Renal pelvis (tissue), 4 donors: ENCODE results near the gene CFD. TPM values are rescaled to one million over a fixed set of nuclear protein-coding genes. Genes with fewer than 3 reads are reported as not detected.
"Not testable (repeated sequence)": the region's sequence is repeated elsewhere in the genome, so short reads cannot be mapped to it uniquely, and the experiment has no call there.

Source experiments
- DNase-seq: peaks from one replicate; pipeline ENCODE4 v3.0.0-alpha.2; 2013
- polyA plus RNA-seq, 3 donors: library from polyadenylated mRNA; unstranded; fragments of 120-200 nt; gene quantifications; one replicate each; pipeline ENCODE4 v1.2.1, GENCODE V29; 2013; ENCODE audit not compliant: insufficient read length in 3 of 3

The CFD gene
- polyA plus RNA-seq, 3 donors, result 3.9 to 4.4 (median 4.2) TPM

DNA sequence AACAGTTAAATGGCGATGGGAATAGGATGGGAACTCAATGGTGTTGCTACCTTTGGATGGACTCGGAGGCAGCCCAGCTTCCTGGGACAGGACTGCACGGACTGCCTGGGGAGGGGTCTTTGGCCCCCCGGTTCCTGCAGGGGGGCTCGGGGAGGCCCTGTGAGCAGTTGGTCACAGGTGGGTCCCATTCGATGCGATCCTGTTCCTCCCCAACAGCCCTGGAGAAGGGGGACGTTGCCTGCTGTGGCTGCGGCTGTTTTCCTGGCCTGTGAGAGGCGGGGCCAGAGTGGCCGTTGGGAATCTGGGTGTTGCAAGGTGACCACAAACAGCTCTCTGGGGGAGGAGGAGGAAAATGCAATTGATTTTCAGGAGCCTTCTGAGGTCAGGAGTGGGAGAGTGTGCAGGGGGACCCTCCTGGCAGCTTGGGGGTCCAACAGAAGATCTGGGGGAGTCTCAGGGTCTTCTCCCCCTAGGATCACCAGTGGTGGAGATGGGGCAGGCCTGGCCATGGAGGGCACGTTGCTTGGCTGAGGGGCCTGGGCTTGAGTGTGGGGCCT lies 35.8 kb upstream of the CFD start:
- no peak for DNase-seq

DNA sequence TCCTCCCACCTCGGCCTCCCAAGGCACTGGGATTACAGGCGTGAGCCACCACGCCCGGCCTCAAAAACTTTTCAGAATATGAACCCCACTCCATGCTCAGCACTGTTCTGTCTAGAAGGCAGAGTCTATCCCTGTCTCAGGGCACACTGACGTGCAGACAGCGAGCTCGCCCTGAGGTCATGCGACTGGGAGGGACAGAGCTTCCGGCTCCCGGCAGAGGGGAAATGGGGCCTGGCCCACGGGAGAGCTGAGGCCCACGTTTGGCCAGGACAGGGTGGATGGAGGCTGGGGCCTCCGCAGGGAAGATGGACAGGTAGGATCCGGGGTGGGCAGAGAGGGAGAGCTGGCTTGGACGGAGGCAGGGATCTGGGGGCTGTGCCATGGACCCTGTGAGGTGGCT lies 34.6 kb upstream of the CFD start:
- DNase-seq, result no peak

DNA sequence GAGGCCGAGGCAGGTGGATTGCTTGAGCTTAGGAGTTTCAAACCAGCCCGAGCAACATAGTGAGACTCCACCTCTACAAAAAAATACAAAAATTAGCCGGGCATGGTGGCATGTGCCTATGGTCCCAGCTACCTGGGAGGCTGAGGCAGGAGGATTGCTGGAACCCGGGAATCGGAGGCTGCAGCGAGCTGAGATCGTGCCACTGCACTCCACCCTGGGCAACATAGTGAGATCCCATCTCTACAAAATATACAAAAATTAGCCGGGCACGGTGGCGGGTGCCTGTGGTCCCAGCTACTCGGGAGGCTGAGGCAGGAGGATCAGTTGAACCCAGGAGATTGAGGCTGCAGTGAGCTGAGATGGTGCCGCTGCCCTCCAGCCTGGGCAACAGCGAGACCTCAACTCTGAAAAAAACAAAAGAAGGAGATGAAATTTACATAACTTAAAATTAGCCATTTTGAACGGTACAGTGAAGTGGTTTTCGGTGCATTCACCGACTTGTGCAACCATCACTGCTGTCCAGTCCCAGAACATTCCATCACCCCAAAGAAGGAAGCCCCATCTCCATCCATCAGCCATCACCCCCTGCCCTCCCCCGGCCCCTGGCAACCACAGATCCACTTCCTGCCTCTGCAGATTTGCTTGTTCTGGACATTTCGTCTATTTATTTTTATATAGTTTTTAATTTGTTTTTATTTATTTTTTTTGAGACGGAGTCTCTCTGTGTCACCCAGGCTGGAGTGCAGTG lies 33.4 kb upstream of the CFD start:
- DNase-seq, result no peak

DNA sequence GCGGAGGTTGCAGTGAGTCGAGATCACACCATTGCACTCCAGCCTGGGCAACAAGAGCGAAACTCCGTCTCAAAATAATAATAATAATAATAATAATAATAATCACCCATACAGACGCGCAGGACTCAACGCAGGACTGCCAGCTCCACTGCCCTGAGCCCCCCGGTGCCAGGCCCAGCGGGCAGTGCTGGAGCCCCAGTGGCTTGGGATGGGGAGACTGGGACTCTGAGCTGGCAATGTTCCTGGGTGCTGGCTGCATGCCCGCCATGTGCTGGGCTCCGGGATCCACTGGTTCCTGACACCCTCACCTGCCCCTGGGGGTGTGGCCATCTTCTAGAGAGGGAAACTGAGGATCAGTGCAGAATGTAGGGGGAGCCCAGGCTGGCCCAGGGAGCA lies 32.2 kb upstream of the CFD start:
- DNase-seq, result no peak

DNA sequence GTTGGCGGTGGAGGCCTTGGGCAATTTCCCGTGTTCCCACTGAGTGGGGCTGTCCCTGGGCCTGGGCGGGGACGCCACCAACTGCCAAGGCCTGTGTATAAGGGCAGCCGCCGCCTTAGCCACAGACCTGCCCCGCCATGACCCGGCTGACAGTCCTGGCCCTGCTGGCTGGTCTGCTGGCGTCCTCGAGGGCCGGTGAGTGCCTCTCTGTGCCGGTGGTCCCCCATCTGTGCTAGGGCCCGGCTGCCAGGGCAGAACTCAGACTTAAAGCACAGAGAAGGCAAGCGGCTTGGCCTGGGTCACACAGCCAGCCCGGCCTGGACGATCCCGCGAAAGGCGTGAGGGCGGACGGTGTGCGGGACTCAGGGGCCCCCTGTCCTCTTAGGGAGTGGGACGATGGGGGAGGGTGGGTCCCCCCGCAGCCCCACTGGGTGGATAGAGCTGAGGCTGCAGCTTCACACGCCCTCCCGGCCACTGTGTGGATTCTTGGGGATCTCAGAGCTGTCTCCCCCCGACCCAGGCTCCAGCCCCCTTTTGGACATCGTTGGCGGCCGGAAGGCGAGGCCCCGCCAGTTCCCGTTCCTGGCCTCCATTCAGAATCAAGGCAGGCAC lies 31.6 kb upstream of the CFD start, which contains the start of gene AZU1:
Gene AZU1 (plus strand): TSS at position 128 of the 612 bp plus-strand sequence. CDS start 10 bp downstream, at position 138.
- DNase-seq, result no peak

DNA sequence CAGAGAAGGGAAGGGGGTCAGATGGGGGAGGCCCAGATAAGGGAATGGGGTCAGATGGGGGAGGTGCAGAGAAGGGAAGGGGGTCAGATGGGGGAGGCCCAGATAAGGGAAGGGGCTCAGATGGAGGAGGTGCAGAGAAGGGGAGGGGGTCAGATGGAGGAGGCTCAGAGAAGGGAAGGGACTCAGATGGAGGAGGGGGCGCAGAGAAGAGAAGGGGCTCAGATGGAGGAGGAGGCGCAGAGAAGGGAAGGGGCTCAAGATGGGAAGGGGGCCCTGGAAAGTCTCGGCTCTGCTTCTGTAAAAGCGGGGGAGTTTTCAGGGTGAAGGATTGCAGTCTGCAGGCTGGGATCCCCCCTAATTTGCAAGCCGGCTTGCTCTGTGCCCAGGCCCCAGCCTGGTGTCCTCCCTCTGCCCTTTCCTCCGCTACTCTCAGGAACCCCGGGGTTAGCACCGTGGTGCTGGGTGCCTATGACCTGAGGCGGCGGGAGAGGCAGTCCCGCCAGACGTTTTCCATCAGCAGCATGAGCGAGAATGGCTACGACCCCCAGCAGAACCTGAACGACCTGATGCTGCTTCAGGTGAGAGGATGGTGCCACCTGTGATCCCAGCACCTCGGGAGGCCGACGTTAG lies 30.2 kb upstream of the CFD start:
- DNase-seq, result no peak

DNA sequence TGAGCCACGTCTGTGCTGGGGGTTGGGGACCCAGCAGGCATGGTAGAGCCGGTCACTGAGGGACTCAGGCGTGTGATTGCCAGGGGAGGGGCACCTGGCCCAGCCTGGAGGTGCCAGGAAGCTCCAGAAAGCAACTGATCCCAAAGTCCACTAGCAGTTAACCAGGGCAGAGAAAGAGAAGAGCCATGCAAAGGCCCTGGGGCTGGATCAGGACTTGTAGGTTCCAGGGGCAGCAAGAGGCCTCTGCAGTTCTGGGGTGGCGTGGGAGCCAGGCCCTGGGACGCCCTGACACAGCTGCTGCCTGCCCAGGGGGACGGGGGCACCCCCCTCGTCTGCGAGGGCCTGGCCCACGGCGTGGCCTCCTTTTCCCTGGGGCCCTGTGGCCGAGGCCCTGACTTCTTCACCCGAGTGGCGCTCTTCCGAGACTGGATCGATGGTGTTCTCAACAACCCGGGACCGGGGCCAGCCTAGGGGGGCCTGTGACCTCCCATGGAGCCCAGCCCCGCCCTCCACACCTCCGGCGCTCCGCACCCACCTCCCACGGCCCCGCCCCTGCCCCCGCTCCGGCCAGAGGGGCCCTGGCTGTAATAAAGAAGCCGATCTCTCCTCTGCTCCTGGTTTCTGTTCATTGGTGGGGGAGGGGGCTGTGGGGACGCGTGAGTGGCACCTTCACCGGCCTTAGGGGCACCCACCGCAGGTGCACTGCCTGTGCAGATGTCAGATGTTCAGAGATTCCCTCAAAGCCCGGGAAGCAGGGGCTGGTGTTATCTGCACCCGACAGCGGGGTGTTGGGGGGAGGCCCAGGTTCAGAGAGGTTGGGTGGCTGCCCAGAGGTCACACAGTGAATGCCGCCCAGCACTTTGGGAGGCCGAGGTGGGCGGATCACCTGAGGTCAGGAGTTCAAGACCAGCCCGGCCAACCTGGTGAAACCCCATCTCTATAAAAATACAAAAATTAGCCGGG lies 27.8 kb upstream of the CFD start:
- no peak for DNase-seq

DNA sequence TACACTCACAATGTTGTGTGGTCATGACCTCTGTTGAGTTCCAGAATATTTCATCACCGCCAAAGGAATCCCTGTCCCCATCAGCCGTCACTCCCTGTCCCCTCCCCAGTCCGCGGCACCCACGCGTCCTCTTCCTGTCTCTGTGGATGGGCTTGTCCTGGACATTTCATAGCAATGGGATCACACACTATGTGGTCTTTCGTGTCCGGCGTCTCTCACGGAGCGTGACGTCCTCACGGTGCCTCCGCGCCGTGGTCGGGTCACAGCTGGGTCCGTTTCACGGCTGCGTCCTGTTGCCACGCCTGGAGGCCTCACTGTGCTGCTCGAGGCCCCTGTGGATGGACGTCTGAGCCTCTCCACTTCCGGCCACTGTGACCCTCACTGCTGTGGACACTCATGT lies 25.2 kb upstream of the CFD start:
- no peak for DNase-seq

DNA sequence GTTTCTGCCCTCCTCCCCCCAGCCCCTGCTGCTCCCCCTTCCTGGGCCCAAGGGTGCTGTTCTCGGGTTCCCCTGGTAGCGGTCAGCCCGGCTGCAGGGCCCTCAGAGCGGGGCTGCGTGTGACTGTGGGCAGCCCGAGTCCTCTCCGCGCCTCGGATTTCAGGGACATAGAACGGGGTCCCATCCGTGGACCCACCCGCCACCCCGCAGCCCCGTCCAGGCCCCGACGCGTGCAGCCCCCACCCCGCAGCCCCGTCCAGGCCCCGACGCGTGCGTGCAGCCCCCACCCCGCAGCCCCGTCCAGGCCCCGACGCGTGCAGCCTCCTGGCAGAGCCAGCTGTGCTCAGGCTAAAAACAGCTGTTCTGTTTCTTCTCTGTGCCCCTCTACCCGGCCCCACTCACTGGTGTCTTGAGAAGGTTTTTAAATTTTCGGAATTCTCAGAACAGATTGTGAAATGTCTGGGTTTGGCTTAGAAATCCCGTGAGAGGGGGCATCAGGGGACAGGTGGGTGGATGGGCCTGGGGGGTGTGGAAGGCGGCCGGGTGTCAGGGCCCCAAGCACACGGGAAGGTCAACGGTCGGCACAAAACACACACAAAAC lies 24.2 kb upstream of the CFD start:
- no peak for DNase-seq

DNA sequence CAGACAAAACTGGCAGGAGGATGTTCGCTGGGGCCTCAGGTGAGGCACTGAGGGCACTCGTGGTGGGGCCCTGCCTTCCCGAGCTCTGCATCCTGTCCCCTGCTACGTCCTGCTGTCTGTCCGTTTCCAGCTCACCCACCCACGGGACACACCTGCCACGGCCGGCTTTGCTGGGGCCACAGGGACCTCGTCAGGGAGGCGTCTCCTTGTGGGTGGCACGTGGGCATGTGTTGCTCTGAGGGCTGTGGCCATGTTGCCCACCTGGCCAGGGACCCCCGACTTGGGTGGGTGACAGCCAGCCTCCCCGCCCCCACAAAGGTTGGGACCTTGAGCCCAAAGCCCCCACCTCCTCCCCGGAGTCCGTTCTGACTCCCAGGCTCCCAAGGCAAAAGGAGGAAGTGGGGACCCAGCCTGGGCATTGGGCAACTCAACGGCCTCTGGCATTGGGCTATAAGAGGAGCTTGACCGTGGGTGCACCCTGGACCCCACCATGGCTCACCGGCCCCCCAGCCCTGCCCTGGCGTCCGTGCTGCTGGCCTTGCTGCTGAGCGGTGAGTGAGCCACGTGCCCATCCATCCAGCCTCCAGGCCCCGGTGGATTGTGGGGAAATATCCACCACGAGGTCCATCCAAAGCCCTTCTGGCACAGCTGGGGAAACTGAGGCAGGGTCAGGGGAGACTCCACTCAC lies 18.8 kb upstream of the CFD start, which contains the start of gene PRTN3:
Gene PRTN3 (plus strand): TSS at position 481 of the 688 bp plus-strand sequence. CDS start 10 bp downstream, at position 491.
- no peak for DNase-seq

DNA sequence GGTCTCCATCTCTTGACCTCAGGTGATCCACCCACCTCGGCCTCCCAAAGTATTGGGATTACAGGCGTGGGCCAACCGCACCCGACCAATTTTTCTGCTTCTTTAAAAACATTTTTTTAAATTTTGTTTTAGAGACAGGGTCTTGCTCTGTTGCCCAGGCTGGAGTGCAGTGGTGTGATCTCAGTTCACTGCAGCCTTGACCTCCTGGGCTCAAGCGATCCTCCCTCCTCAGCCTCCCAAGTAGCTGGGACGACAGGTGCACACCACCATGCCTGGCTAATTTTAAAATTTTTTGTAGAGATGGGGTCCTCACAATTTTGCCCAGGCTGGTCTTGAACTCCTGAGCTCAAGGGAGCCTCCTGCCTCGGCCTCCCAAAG lies 16.7 kb upstream of the CFD start:
- DNase-seq, result not testable (repeated sequence)

DNA sequence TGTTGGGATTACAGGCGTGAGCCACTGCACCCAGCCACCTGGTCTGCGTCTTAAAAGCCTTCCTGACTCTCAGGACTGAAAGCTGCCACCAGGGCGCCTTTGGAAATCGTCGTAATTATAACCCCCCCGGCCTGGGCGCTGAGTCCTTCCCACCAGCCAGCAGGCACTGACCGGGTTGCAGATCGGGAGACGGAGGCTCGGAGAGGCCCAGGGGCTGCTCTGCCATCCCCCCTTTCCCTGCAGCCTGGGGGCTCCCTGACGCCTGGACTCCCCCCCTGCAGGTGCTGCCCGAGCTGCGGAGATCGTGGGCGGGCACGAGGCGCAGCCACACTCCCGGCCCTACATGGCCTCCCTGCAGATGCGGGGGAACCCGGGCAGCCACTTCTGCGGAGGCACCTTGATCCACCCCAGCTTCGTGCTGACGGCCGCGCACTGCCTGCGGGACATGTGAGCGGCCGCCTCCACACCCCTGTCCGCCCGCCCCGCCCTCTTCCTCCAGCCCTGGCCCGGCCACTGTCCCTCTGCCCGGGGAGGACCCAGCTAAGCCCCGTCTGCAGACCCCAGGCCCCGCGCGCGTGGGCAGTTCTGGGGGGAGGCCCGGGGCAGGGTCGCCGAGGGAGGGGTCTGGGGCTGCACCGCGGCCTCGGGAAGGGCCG lies 16.2 kb upstream of the CFD start:
- no peak for DNase-seq

DNA sequence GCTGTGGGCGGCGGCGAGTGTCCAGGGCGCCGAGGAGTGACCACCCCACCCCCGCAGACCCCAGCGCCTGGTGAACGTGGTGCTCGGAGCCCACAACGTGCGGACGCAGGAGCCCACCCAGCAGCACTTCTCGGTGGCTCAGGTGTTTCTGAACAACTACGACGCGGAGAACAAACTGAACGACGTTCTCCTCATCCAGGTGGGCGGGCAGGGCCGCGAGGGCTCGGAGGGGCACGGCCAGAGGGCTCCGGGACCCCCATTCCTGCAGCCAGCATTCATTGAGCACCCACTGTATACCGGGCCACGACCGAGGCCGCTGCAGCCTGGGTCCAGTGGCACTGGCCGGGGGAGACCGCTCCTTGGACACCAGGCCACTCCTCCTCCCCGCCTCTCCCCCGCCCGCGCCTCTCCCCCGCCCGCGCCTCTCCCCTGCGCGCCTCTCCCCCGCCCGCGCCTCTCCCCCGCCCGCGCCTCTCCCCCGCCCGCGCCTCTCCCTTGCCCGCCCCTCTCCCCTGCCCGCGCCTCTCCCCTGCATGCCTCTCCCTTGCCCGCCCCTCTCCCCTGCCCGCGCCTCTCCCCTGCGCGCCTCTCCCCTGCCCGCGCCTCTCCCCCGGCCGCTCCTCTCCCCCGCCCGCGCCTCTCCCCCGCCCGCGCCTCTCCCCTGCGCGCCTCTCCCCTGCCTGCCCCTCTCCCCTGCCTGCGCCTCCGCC lies 15.5 kb upstream of the CFD start:
- no peak for DNase-seq

DNA sequence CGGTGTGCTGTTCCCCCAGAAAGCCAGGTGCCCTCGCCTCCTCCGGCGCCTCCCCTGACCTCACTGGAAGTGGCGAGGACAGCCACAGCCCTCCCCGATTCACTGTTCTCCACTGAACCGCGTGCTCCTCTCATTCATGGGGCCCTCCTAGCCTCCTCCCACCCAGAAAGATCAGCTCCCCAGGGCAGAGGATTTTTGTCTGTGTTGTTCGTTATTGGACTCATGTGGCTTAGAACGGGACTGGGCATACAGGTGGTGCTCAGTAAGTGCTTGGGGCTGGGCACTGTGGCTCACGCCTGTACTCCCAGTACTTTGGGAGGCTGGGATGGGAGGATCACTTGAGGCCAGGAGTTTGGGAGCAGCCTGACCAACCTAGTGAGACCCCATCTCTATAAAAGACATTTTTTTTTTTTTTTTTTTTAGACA lies 14.9 kb upstream of the CFD start:
- no peak for DNase-seq

DNA sequence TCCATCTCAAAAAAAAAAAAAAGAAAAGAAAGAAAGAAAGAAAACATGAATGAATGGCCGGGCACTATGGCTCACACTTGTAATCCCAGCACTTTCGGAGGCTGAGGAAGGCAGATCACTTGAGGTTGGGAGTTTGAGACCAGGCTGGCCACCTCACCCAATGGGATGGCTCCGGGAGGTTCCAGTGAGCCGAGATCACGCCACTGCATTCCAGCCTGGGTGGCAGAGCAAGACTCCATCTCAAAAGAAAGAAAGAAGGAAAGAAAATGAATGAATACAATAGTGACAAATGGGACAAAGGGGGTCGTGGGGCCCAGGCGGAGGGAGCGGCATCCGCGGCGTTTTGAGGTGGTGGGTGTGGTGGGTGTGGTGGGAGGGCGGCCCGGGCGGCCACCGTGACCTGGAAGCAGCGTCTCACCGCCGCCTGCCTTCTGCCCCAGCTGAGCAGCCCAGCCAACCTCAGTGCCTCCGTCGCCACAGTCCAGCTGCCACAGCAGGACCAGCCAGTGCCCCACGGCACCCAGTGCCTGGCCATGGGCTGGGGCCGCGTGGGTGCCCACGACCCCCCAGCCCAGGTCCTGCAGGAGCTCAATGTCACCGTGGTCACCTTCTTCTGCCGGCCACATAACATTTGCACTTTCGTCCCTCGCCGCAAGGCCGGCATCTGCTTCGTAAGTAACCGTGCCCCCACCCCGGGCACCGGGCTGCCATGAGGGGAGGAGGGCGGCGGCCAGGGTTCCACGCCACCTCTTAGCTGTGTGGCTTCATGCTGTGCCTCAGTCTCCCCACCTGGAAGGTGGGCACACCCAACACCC lies 13.6 kb upstream of the CFD start:
- no peak for DNase-seq

DNA sequence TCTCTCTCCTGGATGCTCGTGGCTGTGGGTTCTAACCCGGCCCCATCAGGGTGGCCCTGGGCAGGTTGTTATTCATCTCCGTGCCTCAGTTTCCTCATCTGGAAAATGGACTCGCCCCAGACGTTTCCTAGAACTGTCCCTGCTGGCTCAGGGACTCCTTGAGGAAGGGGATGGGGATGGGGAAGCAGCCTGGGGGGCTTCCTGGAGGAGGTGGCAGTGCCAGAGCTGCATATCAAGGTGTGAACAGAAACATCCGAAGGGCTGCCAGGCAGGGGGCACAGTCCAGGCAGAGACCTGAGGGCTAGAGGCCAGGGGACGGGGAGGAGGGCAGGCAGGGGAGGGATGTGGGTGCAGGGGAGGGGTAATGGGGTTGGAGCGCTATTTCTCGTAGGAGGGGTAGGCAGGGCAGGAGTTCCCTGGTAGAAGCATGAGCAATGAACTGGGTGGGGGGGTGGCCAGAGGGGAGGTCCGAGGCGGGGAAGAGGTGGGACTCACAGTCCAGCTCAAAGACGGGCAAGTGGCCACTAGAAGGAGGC lies 11.0 kb upstream of the CFD start:
- no peak for DNase-seq

DNA sequence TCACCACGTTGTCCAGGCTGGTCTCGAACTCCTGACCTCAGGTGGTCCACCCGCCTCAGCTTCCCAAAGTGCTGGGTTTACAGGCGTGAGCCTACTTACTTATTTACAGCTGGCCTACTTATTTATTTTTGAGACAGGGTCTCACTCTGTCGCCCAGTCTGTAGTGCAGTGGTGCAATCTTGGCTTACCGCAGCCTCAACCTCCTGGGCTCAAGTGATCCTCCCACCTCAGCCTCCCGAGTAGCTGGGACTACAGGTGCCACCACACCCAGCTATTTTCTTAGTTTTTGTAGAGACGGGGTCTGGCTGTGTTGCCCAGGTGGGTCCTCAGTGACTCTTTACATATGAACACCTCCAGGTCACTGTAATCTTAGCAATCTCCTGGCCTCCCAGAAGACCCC lies 10.3 kb upstream of the CFD start:
- not testable (repeated sequence) for DNase-seq
